Activated CD8-positive, alpha-beta memory T cell treated with anti-CD3 and anti-CD28 coated beads, Interleukin-2, amount 50 U/mL, for 48 hours (primary cell): Measurements from ENCODE around the gene TNFSF15.

Experiments
- DNase-seq: peaks from one replicate; pipeline ENCODE4 v3.0.0-alpha.2; 2020

Gene TNFSF15

DNA sequence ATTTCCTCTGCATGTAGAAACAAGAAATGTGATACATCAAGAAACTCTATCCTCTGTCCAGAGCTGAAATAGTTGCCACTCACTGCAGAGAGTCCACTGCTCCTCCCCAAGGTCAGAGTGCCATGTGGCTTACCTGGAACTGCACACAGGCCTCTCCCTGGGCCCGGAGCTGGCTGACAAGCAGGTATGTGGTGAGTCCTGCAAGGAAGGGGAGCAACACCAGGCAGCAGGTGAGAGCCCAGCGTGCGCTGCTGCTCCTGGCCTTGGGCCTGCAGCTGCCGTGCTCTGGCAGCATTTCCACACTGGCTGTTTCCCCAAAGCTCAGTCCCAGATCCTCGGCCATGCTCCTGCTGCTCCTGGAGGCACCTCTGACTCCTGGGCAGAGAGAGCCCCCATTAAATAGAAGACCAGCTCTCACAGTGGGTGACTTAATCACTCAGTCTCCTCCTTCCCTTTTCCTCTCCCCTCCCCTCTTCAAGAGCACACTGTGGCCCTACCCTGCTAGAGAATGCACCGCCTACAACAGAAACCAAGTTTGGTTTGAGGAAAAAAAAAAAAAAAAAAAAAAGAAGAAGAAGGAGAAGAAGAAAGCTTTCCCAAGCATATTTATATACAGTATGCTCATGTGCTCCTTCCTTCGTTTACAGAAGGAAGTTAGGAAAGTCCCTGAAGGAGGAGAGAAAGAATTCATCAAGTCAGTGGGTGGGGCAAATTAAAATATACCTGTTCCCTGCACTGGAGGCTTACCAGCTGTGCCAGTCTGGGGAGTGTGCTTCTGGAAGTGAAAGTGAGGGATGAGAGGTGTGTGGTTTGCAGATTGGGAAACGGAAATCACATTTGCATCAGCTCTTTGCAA, at the start of gene TNFSF15:
TNFSF15 (minus strand) TSS at position 370 of the 856 bp plus-strand sequence; CDS start at position 343, 27 bp downstream.
- DNase-seq: no peak

DNA sequence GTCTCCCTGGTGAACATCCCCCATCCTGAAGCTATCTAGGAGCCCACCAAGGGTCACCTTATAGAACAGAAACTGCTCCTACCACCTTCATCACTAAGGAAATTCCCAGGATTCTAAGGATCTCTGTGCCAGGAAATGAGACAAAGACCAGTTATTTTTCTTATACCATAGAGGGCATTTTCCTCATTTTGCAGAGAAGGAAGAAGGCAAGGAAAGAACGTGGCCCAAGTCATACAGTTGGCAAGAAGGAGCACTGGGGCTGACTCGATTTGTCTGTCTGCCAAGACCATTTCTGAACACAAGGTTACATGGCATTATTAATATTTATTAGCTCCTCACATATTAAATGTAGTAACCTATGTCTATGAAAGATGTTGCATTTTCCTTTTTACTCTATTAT, 49.6 kb upstream of the TNFSF15 start:
- no peak for DNase-seq

DNA sequence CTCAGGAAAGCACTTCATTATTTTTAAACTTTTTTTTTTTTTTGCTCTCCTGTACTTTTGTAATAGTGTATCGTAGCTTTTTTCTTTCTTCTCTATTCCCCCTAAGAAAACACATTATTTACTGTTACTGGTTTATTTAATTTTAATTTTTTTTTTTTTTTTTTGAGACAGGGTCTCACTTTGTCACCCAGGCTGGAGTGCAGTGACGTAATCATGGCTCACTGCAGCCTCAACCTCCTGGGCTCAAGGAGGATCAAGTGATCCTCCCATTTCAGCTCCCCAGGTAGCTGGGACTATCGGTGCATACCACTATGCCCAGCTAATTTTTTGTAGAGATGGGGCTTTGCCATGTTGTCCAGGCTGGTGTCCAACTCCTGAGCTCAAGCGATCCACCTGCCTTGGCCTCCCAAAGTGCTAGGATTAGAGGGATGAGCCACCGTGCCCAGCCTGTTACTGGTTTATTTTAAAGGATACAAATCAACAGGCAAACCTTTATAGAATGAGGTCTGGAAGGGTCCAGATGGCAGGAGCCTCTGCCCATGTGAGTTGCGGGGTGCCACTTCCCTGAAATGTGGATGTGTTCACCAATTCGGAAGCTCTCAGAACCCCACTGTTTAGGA, 49.0 kb upstream of the TNFSF15 start:
- no peak for DNase-seq

DNA sequence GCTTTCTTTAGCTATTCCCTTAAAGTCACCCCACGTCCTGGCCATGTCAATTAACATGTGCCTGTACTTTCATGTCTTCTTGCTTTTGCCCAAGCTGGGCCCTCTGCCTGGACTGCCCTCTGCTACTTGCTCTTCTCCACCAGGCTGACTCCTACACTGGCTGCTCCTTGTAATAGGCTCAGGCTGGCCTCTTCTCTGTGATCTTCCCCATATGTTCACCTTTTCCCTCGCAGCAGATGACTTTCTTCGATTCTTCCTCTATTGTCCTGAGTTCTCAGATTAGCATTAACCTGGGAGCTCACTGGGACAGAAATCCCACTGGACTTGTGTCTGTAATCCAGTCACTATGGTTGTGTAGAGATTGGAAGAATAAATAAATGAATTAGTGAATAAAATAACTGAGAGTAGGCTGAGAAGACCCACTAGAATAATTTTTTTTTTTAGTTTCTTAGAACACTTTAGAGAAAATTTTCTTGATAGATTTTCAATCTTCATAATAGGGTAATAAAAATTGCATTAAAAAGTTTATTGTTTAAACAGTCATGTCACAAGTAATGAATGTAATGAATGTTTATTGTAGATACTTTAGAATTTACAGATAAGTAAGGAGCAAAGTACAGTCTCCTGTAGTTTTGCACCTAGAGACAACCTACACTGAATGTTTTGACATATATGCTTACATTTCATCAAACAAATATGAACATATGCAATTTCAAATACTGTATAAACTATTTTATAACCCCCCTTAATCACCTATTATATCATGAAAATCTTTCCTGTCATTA, 47.4 kb upstream of the TNFSF15 start:
- DNase-seq: no peak

DNA sequence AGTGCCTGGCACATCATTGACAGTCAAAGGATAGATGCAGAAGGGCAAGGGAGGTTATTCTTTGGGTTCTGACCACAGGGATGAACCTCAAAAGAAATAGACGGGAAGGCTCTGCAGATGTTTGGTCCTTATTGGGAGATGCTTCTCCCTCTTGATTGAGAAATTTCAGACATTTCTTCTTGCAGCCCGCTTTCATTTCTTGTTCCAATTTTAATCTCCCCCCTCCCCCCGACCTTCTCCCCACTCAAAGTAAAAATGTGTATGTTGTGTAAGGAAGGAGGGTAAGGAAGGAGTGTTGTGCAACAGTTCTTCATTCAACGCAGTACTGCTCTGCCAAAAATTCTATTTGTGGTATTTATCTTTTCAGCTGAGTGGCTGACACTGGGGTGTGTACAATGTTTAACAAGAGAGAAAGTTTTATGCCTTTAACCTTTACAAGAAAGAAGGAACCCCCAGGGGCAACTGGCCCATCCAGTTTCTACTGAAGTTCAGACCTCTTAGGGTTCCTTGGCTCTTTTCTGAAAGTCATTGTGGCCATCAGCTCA, 46.3 kb upstream of the TNFSF15 start:
- no peak for DNase-seq

DNA sequence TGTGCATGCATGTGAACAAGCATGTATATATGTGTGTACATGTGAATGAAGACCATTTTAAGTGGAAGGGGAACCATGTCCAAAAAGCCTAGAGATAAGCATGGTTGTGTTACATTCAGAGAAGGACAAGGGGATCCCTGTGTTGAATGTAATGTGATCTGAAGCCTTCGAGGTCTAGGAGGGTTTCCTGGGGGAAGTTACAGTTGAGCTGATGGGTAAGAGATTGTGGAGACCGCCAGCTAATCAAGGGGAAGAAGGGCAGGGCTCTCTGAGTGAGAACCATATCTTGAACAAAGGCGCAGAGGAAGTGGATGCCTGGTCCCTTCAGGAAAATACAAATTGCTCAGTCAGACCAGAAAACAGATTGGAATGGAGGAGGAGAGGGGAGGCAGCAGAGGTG, 45.5 kb upstream of the TNFSF15 start:
- DNase-seq: no peak

DNA sequence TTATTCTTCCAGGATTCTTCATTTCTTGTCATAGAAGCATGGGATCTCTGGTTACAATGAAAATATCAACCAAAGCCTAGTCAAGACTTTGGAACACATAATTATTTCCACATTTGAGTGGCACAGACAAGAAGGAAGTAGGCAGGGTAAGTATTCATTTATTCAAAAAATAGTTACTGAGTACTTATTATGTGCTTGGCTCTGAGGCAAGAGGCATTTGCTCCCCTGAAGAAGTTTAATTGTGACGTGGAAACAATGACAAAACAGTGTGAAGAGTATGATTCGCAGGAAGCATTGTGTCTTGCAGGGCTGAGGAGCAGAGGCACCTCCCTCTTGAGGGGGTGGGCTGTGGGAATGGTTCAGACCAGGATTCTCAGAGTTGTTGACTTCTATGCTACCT, 45.0 kb upstream of the TNFSF15 start:
- no peak for DNase-seq

DNA sequence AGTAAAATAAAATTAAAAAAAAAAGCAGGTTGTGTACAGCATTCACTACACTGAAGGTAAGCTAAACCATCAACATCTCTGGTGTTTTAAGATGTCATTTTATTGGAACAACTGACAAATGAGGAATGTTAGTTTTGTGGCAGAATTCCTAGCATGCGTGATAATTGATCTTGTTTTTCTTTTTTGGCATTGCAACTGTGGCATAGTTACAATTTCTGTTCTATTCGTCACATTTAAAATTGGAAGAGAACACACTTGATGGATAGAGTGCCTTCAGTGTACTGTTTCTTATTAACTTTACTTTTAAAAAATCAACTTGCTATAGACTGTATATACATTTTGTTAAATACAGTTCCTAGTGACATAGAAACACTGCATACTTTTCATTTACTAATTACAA, 43.6 kb upstream of the TNFSF15 start:
- no peak for DNase-seq

DNA sequence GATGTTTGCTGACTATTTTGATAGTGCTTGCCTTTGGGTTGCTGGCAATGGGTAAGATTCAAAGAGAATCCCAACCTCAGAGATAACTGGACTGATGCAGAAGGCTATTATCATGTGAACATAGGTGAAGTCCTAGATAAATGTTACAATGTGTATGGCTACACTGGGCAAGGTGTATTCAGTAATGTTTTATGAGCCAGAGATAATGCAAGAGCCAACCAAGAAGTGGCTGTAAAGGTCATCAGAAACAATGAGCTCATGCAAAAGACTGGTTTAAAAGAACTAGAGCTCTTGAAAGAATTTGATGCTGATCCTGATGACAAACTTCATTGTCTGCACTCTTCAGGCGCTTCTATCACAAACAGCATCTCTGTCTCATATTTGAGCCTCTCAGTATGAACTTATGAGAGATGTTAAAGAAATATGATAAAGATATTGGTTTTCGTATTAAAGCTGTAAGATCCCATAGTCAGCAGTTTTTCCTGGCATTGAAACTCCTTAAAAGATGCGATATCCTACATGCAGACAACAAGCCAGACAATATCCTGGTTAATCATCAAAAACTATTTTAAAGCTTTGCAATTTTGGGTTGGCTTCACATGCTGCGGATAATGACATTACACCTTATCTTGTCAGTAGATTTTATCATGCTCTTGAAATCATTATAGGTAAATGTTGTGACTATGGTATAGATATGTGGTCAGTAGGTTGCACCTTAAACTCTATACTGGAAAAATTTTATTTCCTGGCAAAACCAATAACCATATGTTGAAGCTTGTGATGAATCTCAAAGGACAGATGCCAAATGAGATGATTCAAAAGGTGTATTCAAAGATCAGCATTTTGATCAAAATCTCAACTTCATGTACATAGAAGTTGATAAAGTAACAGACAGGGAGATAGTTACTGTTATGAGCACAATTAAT, 41.9 kb upstream of the TNFSF15 start:
- no peak for DNase-seq

DNA sequence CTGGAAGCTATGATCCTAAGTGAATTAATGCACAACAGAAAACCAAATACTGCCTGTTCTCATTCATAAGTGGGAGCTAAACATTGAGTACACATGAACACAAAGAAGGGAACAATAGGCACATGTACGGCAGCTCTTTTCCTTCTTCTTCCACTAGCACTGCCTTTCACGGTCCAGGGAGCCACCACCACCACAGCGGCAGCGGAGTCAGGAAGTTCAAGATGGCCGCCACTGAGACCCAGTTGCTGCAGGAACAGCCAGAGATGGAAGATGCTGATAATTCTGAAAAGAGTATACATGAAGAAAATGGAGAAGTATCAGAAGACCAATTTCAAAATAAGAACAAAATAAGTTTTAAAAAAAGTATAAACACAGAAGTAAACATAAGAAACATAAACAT, 39.5 kb upstream of the TNFSF15 start:
- DNase-seq: no peak

DNA sequence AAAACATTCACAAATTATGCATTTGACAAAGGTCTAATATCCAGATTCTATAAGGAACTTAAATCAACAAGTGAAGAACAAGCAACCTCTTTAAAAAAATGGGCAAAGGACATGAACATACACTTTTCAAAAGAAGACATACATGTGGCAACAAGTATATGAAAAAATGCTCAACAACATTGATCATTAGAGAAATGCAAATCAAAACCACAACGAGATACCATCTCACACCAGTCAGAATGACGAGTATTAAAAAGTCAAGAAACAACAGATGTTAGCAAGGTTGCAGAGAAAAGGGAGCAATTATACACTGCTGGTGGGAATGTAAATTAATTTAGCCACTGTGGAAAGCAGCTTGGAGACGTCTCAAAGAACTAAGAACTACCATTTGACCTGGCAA, 38.9 kb upstream of the TNFSF15 start:
- no peak for DNase-seq

DNA sequence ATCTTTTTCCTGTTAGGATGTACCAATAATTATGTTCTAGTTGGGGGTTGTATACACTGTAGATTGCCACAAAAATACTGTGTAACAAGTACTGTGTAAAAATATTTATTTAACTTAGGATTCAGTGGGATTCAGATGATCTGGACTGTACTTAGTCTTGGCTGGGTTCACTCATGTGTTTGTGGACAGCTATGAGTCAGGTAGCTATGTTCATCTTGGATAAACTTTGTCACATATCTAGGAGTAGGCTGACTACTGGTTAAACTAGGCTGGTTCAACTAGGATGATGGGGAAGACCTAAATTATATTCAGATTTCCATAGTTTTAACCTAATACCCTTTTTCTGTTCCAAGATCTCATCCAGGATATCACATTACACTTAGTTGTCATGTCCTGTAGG, 32.1 kb upstream of the TNFSF15 start:
- no peak for DNase-seq

DNA sequence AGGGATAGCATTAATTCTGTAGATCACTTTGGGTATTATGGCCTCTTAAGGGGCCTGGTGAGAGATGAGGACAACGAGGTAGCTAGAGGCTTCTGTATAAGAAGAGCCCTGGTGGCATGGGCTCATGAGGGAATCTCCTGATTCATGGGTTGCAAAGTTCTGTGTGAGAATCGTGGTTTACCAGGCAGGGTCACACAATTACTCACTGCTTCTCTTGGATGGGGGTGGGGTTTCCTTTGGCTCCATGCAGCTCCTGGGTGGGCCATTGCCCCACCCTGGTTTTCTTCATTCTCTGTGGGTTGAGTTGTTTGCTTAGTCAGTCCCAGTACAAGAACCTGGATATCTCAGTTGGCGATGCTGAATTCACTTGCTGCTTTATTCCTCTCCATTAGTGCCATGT, 30.9 kb upstream of the TNFSF15 start:
- DNase-seq: no peak

DNA sequence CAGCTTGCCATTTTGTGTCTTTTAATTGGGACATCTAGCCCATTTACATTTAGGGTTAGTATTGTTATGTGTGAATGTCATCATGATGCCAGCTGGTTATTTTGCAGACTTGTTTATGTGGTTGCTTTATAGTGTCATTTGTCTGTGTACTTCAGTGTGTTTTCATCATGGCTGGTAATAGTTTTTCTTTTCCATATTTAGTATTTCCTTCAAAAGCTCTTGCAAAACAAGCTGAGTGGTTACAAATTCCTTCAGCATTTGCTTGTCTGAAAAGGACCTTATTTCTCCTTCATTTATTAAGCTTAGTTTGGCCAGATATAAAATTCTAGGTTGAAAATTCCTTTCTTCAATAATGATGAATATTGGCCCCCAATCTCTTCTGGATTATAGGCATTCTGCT, 28.5 kb upstream of the TNFSF15 start:
- DNase-seq: no peak

DNA sequence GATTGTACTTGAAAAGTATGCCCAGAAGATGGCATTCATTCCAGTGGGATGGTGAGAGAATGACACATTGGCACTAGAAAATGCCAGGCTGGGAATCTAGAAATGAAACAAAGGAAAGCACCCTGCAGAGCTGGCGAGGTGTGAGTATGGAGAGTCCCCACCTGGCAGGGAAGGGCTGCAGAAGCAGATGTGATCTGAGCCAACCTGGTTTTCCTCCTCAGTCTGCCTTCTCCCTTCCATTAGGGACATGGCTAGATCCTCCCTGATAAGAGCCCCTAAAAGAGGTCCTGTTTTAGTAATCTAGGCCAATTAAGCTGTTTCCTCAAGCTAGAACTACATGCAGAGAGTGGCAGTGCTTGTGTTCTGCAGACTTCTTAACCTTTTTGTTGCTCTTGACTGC, 24.7 kb upstream of the TNFSF15 start:
- DNase-seq: no peak

DNA sequence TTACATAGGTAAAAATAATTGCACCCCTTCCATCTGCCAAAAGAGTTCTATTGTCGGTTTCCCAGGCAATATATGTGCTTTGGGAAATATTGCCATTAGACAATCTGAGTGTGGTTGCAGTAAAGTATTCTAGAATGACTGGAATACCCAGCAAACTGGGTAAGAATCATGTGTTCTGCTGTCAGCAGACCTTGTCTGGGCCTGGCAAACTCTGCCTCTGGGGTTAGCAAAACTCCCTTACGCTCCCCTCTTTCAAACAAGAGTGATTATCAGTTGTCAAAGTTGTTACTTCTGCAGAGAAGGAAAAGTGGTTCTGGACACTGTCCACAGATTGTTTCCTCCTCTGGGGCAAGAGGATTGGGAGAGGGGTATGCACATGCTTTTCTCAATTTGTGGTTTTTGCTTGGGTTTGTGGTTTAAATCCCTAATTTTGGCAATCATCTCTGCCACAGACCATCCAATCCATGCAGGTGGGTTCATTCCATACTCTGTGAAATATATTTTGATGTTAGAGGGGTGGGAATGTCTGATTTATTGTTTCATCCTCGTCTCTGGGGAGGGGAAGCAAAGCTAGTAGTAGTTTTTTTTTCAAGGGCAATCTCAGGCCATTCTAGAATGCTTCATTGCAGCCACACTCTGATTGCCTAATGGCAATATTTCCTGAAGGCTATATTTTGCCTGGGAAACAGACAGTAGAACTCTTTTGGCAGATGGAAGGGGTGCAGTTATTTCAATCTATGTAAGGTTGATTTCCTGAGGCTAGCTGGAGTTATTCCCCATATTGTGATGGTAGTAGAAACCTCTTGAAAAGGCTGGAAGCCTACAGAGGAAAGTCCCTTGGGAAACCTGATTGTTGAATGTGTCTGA, 24.0 kb upstream of the TNFSF15 start:
- no peak for DNase-seq

DNA sequence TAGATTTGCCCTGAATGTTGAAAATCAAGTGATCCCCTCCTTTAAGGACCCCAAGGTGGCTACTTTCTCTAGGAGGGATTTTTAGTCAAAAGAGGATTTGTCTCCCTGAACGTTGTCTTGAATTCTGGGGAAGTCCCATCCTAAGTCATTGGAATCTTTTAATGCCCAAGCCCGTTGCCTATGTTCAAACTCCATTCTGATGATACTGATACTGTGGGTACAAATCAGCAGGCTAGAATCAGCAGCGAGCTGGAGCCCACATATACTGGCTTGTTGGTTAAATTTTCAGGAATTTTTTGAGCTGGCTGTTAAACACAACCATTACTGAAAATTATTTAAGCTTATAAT, 22.4 kb upstream of the TNFSF15 start:
- DNase-seq: no peak

DNA sequence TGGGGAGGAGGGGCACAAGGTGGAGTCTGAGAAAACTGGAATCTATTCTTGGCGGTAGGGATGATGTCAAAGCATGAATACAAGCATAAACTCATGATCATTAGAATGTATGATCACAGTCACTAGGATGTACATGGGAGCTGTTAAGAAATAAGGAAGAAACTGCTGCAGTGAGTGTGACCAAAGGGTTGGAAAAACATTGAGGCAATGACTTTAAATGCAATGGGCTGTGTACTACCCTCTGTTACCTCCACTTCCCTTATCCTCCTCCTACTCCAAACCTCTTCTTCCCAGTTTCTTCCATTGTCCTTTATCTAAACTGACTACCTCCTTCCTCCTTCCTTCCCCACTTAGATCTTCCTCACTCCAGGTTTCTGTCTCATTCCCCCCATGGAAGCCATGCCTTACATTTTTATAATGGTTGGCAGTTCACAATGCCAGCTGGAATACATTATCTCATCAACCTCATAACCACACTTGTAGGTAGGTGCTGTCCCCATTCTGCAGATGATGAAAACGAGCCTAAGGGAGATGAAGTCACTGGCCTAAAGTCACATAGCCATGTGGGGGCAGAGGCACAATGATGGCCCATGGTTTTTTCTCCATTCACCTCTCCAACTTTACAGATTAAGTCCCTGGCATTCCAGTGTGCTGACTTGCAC, 21.9 kb upstream of the TNFSF15 start:
- no peak for DNase-seq

DNA sequence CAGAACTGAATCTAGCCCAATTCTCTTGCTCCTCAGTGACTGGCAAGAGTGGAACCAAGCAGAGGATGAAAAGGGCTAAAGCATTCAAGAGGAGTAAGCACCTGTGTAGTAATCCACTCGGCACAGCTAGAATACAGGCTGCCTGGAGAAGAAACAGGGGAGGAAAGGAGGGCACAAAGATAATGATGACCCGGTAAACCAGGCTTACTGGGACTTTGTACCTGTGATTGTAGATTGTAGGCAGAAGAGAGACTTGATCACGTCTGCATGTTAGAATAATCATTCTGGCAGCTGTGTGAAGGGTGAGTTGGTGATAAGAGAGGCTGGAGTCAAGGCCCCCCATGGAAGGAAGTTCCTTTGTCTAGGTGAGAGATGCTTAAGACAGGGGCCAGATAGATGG, 20.6 kb upstream of the TNFSF15 start:
- no peak for DNase-seq

DNA sequence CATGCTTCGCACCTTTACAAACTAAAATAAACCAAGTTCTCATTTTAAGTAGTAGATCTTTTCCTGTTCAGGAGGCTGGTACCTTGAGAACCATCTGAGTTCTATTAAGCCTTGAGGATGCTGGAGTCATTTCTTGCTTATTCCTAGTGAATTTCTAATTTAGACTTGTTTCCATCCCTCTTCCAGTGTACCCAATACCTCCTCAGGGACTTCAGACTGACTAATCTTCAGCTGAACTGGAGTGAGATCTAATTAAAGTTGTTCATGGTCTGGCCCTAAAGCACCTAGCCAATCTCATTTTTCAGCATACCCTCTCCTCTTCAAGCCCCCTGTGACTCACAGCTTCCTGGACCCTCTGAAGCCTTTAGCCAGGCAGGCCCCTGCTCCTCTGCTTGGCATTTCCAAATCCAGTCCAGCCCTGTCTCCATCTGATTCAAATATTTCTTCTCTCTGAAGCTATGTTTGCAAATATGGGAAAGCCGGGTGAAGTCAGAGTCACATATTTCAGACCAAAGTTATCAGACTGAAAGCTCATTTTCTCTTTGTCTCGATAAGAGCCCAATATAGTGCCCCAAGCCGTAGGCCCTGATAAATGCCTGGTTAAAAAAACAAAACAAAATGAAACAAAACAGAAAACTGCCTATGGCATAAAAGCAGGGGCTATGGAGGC, 19.4 kb upstream of the TNFSF15 start:
- DNase-seq: no peak
